Mucosa of descending colon (tissue), 3 donors: ENCODE measurements around the gene EXT2. TPM values are rescaled to one million over a fixed set of nuclear protein-coding genes. Genes with fewer than 3 reads are reported as not detected.

Experiments
- ATAC-seq: fragments of 200-7000 bp; cut with Tn5 transposase; one replicate; pipeline ENCODE4 v1.9.1; 2020; ENCODE audit warnings: mild to moderate bottlenecking, moderate library complexity
- DNase-seq, 3 donors: peaks; one replicate each; pipeline ENCODE4 v3.0.0-alpha.2; 2020
- H3K36me3 ChIP-seq: fragments of 200-600 bp; one replicate; pipeline ENCODE4 v1.8.0; 2021; ENCODE audit warnings: low read depth, mild to moderate bottlenecking
- H3K4me1 ChIP-seq: fragments of 200-600 bp; one replicate; pipeline ENCODE4 v1.8.0; 2021; ENCODE audit warnings: low read depth, mild to moderate bottlenecking
- H3K4me3 ChIP-seq: fragments of 200-600 bp; one replicate; pipeline ENCODE4 v1.8.0; 2021; ENCODE audit warnings: mild to moderate bottlenecking
- H3K9me3 ChIP-seq: fragments of 200-600 bp; one replicate; pipeline ENCODE4 v1.8.0; 2021; ENCODE audit warnings: mild to moderate bottlenecking
- CTCF ChIP-seq: fragments of 200-600 bp; IDR thresholded peaks from one replicate; pipeline ENCODE4 v1.8.0; 2022; ENCODE audit warnings: antibody characterized with exemption, mild to moderate bottlenecking
- intact Hi-C, 2 donors: fragments of 100-400 bp; cut with DNase I in 1 of 2; cut with micrococcal nuclease in 1 of 2; formaldehyde crosslinking; loops; one replicate each; pipeline versions ENCODE4 v1.11.0 to v1.11.1; 2022; cut with DNase I, micrococcal nuclease
- total RNA-seq, 3 donors: library from RNA; stranded (reverse); fragmentation: NEBNext Ultra II Directional in 2 of 3; extraction: Animal tissue kit (Norgen Biotek cat#: 25700) in 2 of 3; gene quantifications; one replicate each; pipeline versions ENCODE4 v1.2.1 to v1.2.4, GENCODE V29; 2021 to 2023
- donor health status: DM: no; HTN: no; CAD: no; lungs with moderate emphysema.
- donor health status: DM: no; HTN: no; CAD: no.
- donor health status: DM: no; HTN: yes; CAD: no.

EXT2 gene
- total RNA-seq, 3 donors from 2014 or later: 53.3 to 59.7 (median 57.2) TPM

DNA sequence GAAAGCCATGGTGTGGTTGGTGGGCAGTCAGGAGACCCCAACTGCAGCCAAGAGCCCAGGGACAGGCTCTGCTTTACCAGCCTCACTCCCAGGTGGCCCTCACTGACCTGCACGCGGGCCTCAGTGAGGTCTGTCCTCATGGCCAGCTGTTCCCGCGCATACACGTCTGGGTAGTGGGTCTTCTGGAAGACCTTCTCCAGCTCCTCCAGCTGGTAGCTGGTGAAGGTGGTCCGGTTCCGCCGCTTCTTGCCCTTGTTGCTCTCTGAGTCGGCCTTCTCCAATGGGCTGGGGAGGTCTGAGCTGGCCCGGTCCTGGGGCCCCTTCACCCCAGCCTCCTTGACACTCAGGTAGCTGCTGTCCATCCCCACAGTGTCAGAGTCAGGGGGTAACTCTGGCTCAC lies 179.8 kb downstream of the EXT2 start:
- Histone ChIP-seq H3K36me3 (no peaks in the 10 kb centered on the region), H3K9me3 (no peaks in the 10 kb centered on the region), H3K4me3 (no peak overlapping the region), H3K4me1 (no peaks in the 10 kb centered on the region)
- DNase-seq: no peak
- no peak for ATAC-seq
- intact Hi-C loops: no loop called here
- TF ChIP-seq CTCF: no peak

GRCh38 chr11:44275961-44276550 lies 180.6 kb downstream of the EXT2 start:
- Histone ChIP-seq H3K4me1 (no peaks in the 10 kb centered on the region), H3K4me3 (no peak overlapping the region), H3K36me3 (no peaks in the 10 kb centered on the region), H3K9me3 (no peaks in the 10 kb centered on the region)
- TF ChIP-seq CTCF: no peak
- no peak for ATAC-seq
- intact Hi-C loops: no loop called here
- DNase-seq: no peak

DNA sequence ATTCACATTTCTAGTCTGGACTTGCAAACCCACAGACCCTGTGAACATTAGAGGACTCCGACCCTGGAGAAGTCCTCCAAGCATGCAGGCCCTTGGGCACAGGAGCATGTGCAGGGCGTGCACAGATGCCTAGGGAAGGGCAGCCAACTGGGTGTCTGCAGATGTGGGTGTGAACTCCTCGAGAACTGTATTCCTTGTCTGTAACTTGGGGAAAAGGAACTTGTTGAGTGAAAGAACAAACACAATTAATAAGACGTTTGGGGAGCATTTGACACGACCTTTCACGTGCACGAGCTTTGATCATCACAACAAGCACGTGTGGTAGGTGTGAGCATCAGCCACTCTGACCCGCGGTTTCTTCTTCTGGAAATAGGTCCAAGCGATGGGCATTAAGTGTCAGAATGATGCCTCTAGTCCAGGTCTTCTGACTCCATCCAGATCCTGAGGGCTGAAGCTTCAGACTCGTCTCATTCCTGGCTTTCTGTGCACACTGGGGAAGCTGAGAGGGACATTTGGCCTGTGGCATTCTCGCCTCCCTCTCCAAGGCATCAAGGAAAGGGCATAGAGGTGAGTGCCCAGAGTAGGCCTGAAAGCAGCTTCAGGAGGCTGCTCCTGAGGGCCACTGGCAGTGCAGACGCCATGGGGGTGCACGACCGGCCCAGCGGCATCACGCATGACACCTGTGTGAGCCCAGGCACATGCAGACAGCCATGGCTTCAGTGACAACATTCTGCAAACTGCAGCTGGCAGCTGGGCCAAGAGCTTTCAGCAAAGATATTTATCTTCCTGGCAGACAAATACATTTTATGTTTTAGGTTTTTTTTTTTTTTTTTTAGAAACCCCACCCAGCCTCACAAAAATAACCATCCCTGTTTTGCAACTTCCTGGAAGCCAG lies 182.0 kb downstream of the EXT2 start:
- DNase-seq: no peak
- intact Hi-C loops: no loop called here
- no peaks in the 10 kb centered on the region for H3K4me1 ChIP-seq
- no peaks in the 10 kb centered on the region for H3K36me3 ChIP-seq
- no peak overlapping the region for H3K4me3 ChIP-seq
- ATAC-seq: no peak
- H3K9me3 ChIP-seq: no peaks in the 10 kb centered on the region
- TF ChIP-seq CTCF: no peak

GRCh38 chr11:44279483-44279882 lies 184.0 kb downstream of the EXT2 start:
- ATAC-seq: no peak
- TF ChIP-seq CTCF: no peak
- Histone ChIP-seq H3K9me3 (no peaks in the 10 kb centered on the region), H3K4me3 (no peak overlapping the region), H3K36me3 (no peaks in the 10 kb centered on the region), H3K4me1 (no peaks in the 10 kb centered on the region)
- DNase-seq: no peak
- intact Hi-C loops: no loop called here

- intact Hi-C loops: loop anchor here in 1 of 2 donors (10.0 kb wide), 1 partner anchor 335 kb away; no protein-coding TSS in a partner anchor
Observed at GRCh38 chr11:44280257-44280656, 184.8 kb downstream of the EXT2 start.

More at GRCh38 chr11:44280257-44280656, 184.8 kb downstream of the EXT2 start:
- Histone ChIP-seq H3K4me3 (no peak overlapping the region), H3K9me3 (no peaks in the 10 kb centered on the region), H3K36me3 (no peaks in the 10 kb centered on the region), H3K4me1 (no peaks in the 10 kb centered on the region)
- DNase-seq (no peak), ATAC-seq (no peak)
- no peak for TF ChIP-seq CTCF
